Activated naive CD4-positive, alpha-beta T cell treated with anti-CD3 and anti-CD28 coated beads for 36 hours (primary cell): ENCODE measurements around the gene NR2F1. TPM values are rescaled to one million over a fixed set of nuclear protein-coding genes. Genes with fewer than 3 reads are reported as not detected.

Experiments
- CTCF ChIA-PET: fragments of 350-600 bp; sonication (Branson Sonifier 250); formaldehyde crosslinking; loops from one replicate; lab custom pipeline; 2021; ENCODE audit warnings: antibody characterized with exemption; lab: Charles Lee
- DNase-seq: peaks from one replicate; pipeline ENCODE4 v3.0.0-alpha.2; 2020
- H3K27ac Mint-ChIP-seq: one replicate; pipeline ENCODE4 v1.8.0; 2021; ENCODE audit warnings: mild to moderate bottlenecking, mixed read lengths
- H3K27me3 Mint-ChIP-seq: one replicate; pipeline ENCODE4 v1.8.0; 2021; ENCODE audit warnings: low read depth, mixed read lengths
- H3K36me3 Mint-ChIP-seq: one replicate; pipeline ENCODE4 v1.8.0; 2021; ENCODE audit warnings: low read depth, mixed read lengths
- H3K4me1 Mint-ChIP-seq: one replicate; pipeline ENCODE4 v1.8.0; 2021; ENCODE audit warnings: low read depth, mixed read lengths
- H3K4me3 Mint-ChIP-seq: one replicate; pipeline ENCODE4 v1.8.0; 2021; ENCODE audit warnings: mild to moderate bottlenecking, moderate library complexity, mixed read lengths
- H3K9me3 Mint-ChIP-seq: one replicate; pipeline ENCODE4 v1.8.0; 2021; ENCODE audit warnings: mixed read lengths
- intact Hi-C: fragments of 100-400 bp; cut with micrococcal nuclease; formaldehyde crosslinking; loops from one replicate; pipeline ENCODE4 v1.15.1; 2023
- total RNA-seq, 2 experiments: library from RNA; stranded (reverse); gene quantifications; one replicate each; pipeline ENCODE4 v1.2.3, GENCODE V29; 2021

Gene NR2F1
- total RNA-seq, 2 experiments from 2014 or later: not detected

DNA sequence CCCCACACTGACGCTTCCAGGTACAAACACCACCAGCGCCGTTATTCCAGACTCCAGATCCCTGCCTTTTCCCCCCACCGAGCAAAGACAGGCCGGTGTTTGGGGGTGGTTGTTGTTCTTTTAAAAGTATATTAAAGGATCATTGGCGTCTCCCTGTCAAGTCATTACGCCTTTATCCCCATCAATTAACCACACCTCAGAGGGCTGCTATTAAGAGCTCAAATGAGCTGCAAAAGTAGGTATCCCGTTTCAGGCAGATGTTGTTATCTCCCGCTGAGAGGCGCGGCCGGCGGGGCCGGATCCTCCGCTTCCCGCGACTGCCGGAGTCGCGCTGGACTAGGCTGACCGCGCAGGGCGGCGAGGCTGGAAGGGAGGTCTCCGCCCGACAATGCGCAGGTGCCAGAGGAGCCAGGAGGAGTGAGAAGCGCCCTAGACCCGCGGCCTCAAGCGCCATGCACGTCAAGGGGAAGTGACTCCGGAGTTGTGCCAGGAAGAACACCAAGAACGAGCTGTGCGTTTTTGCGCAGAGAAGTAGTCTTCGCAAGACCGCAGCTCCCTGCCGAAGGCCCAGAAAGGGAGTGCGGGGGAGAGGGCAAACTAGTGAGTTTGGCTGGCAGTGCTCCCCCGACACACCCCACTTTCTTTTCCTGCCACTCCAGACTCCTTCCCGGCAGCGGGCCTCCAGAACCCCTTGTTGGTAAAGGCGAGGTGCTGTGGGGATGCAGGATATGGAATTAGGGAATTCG is 10.2 kb upstream of the NR2F1 start:
- Mint-ChIP-seq H3K27me3 (peaks cover 83% of the 10 kb centered on the region), H3K4me3 (no peak overlapping the region), H3K36me3 (no peaks in the 10 kb centered on the region), H3K27ac (no peak overlapping the region), H3K4me1 (peaks cover 23% of the 10 kb centered on the region), H3K9me3 (no peaks in the 10 kb centered on the region)
- DNase-seq: no peak
- CTCF ChIA-PET: no interaction called here
- intact Hi-C loops: loop anchor here (1.0 kb wide), 1 partner anchor 8 kb away; no protein-coding TSS in a partner anchor

DNA sequence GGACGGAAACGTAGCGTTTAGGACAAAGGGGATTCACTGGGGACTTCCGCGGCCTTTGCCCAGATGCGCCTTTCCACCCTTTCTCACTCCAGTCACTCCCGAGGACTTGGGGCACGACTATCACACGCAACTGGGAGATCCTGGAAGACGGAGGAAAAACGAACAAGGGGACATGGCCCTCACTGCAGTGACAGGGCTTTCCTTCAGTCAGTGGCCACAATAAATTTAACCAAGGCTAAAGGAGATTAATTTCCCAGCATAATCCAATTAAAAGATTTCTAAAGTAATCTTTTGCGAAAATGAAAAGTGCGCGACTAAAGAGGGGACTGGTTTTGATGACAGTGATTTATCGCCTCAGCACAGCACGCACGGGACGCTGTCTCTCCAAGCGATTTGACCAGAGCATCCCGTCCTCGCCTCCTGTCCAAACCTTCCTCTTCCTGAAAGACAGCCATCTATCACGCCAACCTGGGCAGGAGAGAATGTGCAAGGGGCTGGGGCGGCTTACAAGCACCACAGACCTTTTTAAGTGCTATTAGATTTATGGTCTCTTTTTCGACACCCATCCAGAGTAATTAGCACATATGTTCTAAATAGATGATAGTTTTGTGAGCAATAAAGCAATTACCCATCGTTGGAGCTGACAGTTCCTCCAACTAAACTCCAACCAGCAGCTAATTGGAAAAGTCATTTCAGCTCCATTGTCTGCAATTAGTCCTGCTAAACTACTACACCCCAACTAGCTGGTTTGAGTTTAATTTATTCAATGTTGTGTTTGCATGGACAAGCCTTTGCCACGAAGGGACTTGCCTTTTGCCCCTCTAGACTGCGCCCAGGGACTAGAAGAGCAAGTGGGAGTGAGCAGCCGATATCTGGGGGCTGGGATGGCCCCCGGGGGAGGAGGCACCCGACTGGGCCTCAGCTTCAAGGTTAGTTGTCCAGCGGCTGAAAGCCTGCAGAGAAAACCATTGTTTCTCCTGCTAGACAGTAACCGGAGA is 9.4 kb upstream of the NR2F1 start:
- no peak overlapping the region for H3K4me3 Mint-ChIP-seq
- DNase-seq: no peak
- H3K9me3 Mint-ChIP-seq: no peaks in the 10 kb centered on the region
- intact Hi-C loops: no loop called here
- no peaks in the 10 kb centered on the region for H3K36me3 Mint-ChIP-seq
- CTCF ChIA-PET: no interaction called here
- no peak overlapping the region for H3K27ac Mint-ChIP-seq
- peaks cover 87% of the 10 kb centered on the region for H3K27me3 Mint-ChIP-seq
- peaks cover 23% of the 10 kb centered on the region for H3K4me1 Mint-ChIP-seq

DNA sequence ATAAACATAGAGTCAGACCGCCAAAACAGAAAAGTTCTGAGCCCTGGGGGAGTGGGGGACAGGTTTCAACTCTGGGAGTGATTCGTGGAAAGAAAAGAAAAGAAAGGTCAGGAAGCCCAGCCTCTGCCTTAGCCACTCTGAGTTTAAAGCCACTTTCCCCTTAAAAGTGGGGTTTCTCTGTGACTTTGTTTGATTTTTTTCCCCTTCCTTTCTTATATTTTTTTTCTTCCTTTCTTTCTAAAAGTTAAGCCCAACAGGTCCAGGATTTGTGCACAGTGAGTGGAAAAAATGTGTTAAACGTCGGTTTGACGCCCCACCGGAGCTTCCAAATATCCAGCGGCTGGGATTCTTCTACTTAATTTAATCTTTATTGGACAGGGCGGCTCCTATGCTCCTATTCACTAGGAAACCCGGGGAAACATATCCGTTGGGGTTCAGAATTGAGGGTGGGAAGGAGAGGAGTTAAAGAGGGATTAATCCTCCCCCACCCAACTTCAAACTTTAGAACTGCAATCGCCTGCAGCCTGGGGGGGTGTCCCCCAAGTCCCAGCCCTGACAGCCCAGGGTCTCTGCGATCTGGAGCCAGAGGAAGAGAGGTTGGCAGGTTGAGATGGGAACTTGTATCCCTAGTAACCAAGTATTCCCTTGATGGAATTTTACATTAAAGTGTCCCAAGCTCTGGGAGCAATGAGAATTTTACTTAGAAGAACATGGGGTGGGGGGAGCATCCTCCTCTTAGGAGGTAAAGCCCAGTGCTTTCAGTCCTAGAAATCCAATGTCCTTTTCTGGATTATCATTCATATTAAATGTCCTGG is 8.3 kb upstream of the NR2F1 start:
- Mint-ChIP-seq H3K9me3 (no peaks in the 10 kb centered on the region), H3K4me1 (peaks cover 23% of the 10 kb centered on the region), H3K36me3 (no peaks in the 10 kb centered on the region), H3K27ac (no peak overlapping the region), H3K27me3 (peaks cover 84% of the 10 kb centered on the region), H3K4me3 (no peak overlapping the region)
- CTCF ChIA-PET: interaction anchor here (1.0 to 2.0 kb wide), 3 partner anchors 11 to 339 kb away, joined by 3 to 8 read pairs (median 3); no protein-coding TSS in a partner anchor
- intact Hi-C loops: no loop called here
- DNase-seq: no peak

DNA sequence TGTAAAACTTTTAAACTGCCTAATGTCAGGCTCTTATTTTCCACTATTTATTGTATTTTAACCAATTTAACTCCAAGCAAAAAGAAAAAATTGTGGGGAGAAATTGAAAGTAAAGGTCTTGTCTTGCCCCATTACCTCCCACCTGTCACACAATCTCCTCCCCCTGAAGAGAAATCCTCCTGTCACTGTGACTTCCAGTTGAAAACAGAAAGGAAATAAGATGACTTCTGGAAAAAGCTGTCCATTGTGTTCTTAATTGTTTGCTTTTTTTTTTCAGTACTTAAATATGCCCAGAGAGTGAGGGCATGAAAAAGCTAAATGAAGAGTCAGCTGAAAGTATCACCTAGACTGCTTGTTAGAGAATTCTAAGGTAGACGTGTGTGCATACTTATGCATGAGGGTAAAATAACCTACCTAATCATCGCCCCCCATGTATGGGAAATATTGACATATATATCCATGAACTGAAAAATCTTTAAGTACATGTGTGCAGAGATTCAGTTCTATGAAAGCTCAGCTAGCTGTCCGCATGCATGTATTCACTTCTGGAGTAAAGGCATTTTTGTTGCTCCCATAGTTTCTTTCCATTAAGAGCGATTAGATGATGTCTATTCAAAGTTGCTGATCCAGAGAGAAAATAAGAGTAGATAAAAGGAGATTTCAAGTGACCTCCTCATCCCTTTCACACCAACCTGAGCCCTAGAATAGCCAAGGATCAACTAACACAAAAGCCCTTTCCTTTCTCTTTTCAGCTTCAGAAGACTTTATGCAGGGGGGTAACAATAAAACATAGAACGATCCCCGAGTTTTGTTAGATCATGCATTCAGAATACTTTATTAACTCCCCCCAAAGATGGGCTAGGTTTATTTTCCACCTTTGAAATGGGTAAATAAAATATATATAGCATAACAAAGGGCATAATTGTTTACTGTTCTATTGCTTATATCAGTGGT is 7.3 kb upstream of the NR2F1 start:
- Mint-ChIP-seq H3K4me3 (no peak overlapping the region), H3K4me1 (peaks cover 24% of the 10 kb centered on the region), H3K9me3 (no peaks in the 10 kb centered on the region), H3K27ac (no peak overlapping the region), H3K36me3 (no peaks in the 10 kb centered on the region), H3K27me3 (peaks cover 85% of the 10 kb centered on the region)
- DNase-seq: no peak
- CTCF ChIA-PET: interaction anchor here (1.0 to 2.6 kb wide), 5 partner anchors 10 to 338 kb away, joined by 3 to 8 read pairs (median 3); no protein-coding TSS in a partner anchor
- intact Hi-C loops: no loop called here

DNA sequence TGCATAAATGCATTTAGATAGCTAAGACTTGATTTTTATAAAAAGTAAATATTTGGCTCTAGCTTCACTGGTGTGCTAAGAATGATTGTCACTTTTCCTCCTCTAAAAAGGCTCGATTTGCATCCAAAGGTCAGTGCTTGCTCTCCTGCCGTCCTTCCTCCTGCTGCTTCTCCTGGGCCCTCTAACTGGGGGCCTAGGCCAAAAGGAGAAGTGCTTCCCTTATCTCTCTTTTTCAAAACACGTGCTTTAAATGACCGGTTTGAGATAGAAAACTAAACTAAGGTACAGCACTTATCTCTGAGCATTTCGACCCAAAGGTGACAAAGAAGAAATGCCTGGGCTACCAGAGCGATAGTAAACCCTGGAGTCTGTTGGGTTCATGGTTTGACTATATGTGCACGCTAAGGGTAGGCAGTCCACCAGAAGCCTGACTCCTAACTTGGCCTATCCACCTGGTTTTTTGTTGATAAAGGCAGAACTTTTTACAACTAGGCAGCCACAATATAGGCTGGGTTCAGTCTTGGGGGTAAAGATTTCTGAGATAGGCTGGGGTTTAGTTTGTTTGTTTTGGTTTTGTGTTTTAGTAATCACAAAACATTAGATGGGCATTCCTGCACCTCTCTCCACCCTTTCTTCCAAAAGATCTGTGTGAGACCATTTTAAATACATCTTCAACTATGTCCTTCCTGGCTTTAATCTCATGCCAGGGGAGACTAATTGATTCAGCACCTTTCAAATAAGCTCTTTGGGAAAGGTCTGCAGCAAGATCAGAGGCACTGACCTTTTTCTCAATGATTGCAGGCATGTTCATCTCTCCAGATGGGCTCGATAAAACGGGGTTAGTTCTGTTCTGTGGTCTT is 5.8 kb upstream of the NR2F1 start:
- Mint-ChIP-seq H3K36me3 (no peaks in the 10 kb centered on the region), H3K4me1 (peaks cover 16% of the 10 kb centered on the region), H3K27ac (no peak overlapping the region), H3K9me3 (no peaks in the 10 kb centered on the region), H3K4me3 (no peak overlapping the region), H3K27me3 (peaks cover 73% of the 10 kb centered on the region)
- no peak for DNase-seq
- intact Hi-C loops: no loop called here
- CTCF ChIA-PET: interaction anchor here (0.6 to 2.6 kb wide), 4 partner anchors 28 to 230 kb away, joined by 3 to 6 read pairs (median 3); no protein-coding TSS in a partner anchor

DNA sequence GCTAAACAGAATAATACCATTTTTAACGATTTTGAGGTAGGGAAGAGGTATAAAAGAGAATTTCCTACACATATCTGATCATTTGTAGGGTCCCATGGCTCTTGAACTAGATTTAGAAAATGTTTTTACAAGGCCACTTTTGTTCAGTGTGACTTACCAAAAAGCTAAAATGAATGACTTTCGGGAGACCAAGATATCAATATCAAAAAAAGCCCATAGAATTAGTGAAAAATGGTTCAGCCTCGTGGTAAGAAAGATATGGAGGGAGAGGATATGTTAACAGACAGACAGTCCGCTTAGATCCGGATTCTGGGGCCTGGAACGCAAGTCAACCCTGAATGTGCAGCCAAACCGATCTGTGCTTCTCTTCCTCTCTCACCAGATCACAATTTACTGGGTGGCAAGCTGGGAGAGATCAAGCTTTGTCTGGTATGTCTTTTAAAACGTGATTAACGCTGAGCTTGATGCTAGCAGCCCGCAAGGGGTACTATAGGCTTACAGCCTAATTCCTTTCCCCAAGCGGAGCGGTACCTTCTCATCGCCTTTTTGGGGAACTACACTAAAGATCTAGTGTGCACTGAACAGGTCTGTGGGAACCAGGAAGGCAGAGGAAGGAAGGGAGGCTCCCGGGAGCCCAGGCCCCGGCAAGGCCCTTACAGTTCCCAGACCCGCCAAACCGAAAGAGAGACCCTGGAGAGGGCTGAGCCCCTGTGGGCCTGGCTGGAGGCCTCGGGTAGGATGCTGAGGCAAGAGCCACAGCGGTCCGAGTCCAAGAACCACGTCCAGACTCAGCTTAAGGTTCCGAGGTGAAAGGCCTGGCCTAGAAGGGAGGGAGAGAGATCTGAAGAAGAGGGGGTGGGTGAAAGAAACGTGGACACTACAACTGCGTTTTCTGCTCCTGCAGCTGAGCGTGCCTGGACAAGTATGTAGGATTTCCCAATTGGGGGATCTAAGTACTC is 4.9 kb upstream of the NR2F1 start:
- no peak overlapping the region for H3K27ac Mint-ChIP-seq
- H3K4me3 Mint-ChIP-seq: no peak overlapping the region
- peaks cover 11% of the 10 kb centered on the region for H3K4me1 Mint-ChIP-seq
- H3K27me3 Mint-ChIP-seq: peaks cover 64% of the 10 kb centered on the region
- intact Hi-C loops: no loop called here
- no peak for DNase-seq
- CTCF ChIA-PET: interaction anchor here (0.6 to 2.6 kb wide), 4 partner anchors 27 to 222 kb away, joined by 3 to 6 read pairs (median 3); no protein-coding TSS in a partner anchor
- H3K36me3 Mint-ChIP-seq: no peaks in the 10 kb centered on the region
- H3K9me3 Mint-ChIP-seq: no peaks in the 10 kb centered on the region

DNA sequence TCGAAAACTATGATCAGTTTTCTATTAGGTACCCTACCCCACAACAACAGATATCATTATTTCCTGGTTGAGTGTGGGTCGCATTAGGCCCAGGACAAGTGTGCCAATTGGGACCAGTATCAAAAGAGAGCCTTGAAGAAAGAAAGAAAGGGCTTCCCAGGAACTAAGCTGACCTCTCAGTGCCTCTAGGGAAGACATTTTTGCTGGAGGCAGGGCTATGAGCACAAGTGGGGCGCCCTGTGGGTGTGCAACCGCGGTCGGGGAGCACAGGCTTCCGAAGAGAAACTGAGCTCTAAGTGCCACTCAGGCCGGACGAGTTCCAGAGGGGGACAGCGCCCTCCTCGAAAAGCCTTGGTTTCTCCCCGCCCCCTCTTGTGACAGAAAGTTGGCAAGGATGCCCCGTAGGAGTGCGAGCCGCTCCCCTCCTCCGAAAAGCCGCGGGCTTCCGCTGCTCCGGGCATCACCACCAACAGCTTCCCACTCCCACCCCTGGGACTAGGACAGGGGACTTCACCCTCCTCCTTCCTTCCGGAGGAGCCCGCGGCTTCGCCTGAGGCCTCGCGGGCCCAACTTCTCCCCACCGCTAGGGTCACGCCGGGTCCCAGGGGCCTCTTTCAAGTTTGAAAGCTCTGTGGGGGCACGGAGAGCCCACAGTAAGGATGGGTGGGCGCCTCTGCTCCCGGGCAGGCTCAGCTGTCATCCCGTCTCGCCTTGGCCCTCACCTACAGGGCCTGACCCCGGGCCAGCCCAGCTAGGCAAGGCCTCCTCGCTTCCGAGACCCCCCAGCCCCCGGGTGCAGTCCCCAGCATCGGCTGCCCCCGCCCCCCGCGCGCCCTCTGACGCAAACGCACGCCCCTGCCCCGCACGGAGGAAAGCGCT is 4.0 kb upstream of the NR2F1 start:
- peaks cover 12% of the 10 kb centered on the region for H3K4me1 Mint-ChIP-seq
- H3K27ac Mint-ChIP-seq: no peak overlapping the region
- peak; percentile 43 for DNase-seq
- H3K9me3 Mint-ChIP-seq: no peaks in the 10 kb centered on the region
- intact Hi-C loops: no loop called here
- H3K4me3 Mint-ChIP-seq: no peak overlapping the region
- no peaks in the 10 kb centered on the region for H3K36me3 Mint-ChIP-seq
- CTCF ChIA-PET: interaction anchor here (0.6 kb wide), 1 partner anchor 1879 kb away, joined by 4 read pairs; no protein-coding TSS in a partner anchor
- H3K27me3 Mint-ChIP-seq: peaks cover 59% of the 10 kb centered on the region

DNA sequence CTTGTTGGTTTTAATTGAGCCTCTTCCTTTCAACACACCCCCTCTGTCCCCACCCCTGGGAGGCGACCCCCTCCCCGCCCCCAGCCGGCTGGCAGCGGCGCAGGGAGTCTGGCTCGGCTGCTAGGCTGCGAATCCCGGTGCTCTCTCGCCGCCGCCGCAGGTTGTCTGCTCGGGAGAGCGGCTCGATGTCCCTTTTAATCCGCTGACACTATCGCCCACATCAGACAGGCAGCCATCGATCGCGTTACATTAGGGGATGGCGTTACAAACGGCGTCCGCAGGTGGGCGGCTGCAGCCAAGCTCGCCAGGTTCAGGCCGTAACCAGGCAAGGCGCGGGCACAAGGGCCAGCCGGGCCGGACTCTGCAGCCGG is 3.3 kb upstream of the NR2F1 start:
- no peak overlapping the region for H3K4me3 Mint-ChIP-seq
- peaks cover 54% of the 10 kb centered on the region for H3K27me3 Mint-ChIP-seq
- no peak overlapping the region for H3K27ac Mint-ChIP-seq
- no peak for DNase-seq
- no peaks in the 10 kb centered on the region for H3K36me3 Mint-ChIP-seq
- intact Hi-C loops: loop anchor here (1.0 to 10.0 kb wide), 8 partner anchors 7 to 1935 kb away; partner anchors contain the start of genes KIAA0825 and SLF1
- peaks cover 12% of the 10 kb centered on the region for H3K4me1 Mint-ChIP-seq
- H3K9me3 Mint-ChIP-seq: no peaks in the 10 kb centered on the region
- CTCF ChIA-PET: interaction anchor here (0.6 kb wide), 1 partner anchor 1879 kb away, joined by 4 read pairs; no protein-coding TSS in a partner anchor
